ENCODE results near the gene CPT1C.
A peak's percentile ranks its signal among the peaks of the same experiment; 100 is the strongest.

CPT1C gene

GRCh38 chr19:49758292-49758691 is 67.4 kb downstream of the CPT1C start:
- no peak overlapping the region for H3K4me3 ChIP-seq (ENCODE audit: low read depth, low read length)
- no peak for TF ChIP-seq CTCF (IDR thresholded peaks at IDR 0.05; ENCODE audit: insufficient read depth, low read depth, low read length, missing control alignments)
- DNase-seq (ENCODE audit: low read depth): no peak

GRCh38 chr19:49761249-49761624 is 70.3 kb downstream of the CPT1C start:
- TF ChIP-seq CTCF (IDR thresholded peaks at IDR 0.05; ENCODE audit: insufficient read depth, low read depth, low read length, missing control alignments): no peak
- H3K4me3 ChIP-seq (ENCODE audit: low read depth, low read length): no peak overlapping the region
- DNase-seq (ENCODE audit: low read depth): no peak

- DNase-seq (ENCODE audit: low read depth): no peak
- peak; percentile 0 for TF ChIP-seq CTCF (IDR thresholded peaks at IDR 0.05; ENCODE audit: insufficient read depth, low read depth, low read length, missing control alignments)
- H3K4me3 ChIP-seq (ENCODE audit: low read depth, low read length): no peak overlapping the region
Observed at GRCh38 chr19:49761625-49762311, 70.9 kb downstream of the CPT1C start.

GRCh38 chr19:49763230-49763629 is 72.3 kb downstream of the CPT1C start, which contains the start of gene TSKS:
Gene TSKS, minus strand, starts transcription at chr19:49763306. Its CDS starts 59 bp downstream, at chr19:49763247.
- no peak for DNase-seq (ENCODE audit: low read depth)
- no peak within 1 kb of the TSS for H3K4me3 ChIP-seq (ENCODE audit: low read depth, low read length)

More at GRCh38 chr19:49763230-49763629, 72.3 kb downstream of the CPT1C start, which contains the start of gene TSKS:
- no peak for TF ChIP-seq CTCF (IDR thresholded peaks at IDR 0.05; ENCODE audit: insufficient read depth, low read depth, low read length, missing control alignments)
